ENCODE results near the gene GZMB.

- TF ChIP-seq CTCF (IDR thresholded peaks at IDR 0.05; ENCODE audit: low read depth, low read length), result no peak
- TF ChIP-seq EZH2phosphoT487 (IDR thresholded peaks at IDR 0.05; ENCODE audit: low read depth), result no peak
These were observed 30.4 kb upstream of the GZMB start for GRCh38 chr14:24664366-24664765.

All from OCI-LY3 (cell line).